GM23338 (cell line): ENCODE measurements around the gene ARAP1. TPM values are rescaled to one million over a fixed set of nuclear protein-coding genes. Genes with fewer than 3 reads are reported as not detected.

Source experiments
- ATAC-seq: fragments of 200-7000 bp; cut with Tn5 transposase; 3 replicates; pipeline ENCODE4 v1.9.1; 2020
- DNase-seq: peaks from one replicate; pipeline ENCODE4 v3.0.0-alpha.2; 2015; ENCODE audit warnings: low spot score
- H2AFZ ChIP-seq: fragments of 200-600 bp; sonication (generic); 2 replicates; pipeline ENCODE4 v1.8.0; 2016; ENCODE audit warnings: antibody characterized with exemption, mild to moderate bottlenecking, moderate library complexity
- H3F3A ChIP-seq: fragments of 200-600 bp; sonication (generic); replicated peaks from 2 replicates; pipeline ENCODE4 v1.8.0; 2017; ENCODE audit warnings: antibody characterized with exemption, mixed run types, low read depth
- H3K27ac ChIP-seq: fragments of 200-600 bp; sonication (generic); 2 replicates; pipeline ENCODE4 v1.6.1; 2016; ENCODE audit warnings: low read depth
- H3K27me3 ChIP-seq: fragments of 200-600 bp; sonication (generic); 2 replicates; pipeline ENCODE4 v1.8.0; 2016; ENCODE audit warnings: mild to moderate bottlenecking, mixed run types, moderate library complexity; ENCODE audit not compliant: insufficient read depth
- H3K36me3 ChIP-seq: fragments of 200-600 bp; sonication (generic); 2 replicates; pipeline ENCODE4 v1.8.0; 2016; ENCODE audit warnings: mild to moderate bottlenecking; ENCODE audit not compliant: insufficient read depth
- H3K4me1 ChIP-seq: fragments of 200-600 bp; sonication (generic); 2 replicates; pipeline ENCODE4 v1.8.0; 2016; ENCODE audit warnings: mild to moderate bottlenecking, moderate library complexity; ENCODE audit not compliant: insufficient read depth
- H3K4me2 ChIP-seq: fragments of 200-600 bp; sonication (generic); 2 replicates; pipeline ENCODE4 v1.7.1; 2017; ENCODE audit warnings: mixed run types
- H3K4me3 ChIP-seq: fragments of 200-600 bp; sonication (generic); 2 replicates; pipeline ENCODE4 v1.6.1; 2016; ENCODE audit warnings: mixed run types
- H3K79me2 ChIP-seq: fragments of 200-600 bp; sonication (generic); replicated peaks from 2 replicates; pipeline ENCODE4 v1.8.0; 2017; ENCODE audit warnings: mild to moderate bottlenecking; ENCODE audit not compliant: insufficient read depth
- H3K9me2 ChIP-seq: fragments of 200-600 bp; sonication (generic); 2 replicates; pipeline ENCODE4 v1.8.0; 2017; ENCODE audit not compliant: insufficient read depth
- H4K20me1 ChIP-seq: fragments of 200-600 bp; sonication (generic); replicated peaks from 2 replicates; pipeline ENCODE4 v1.8.0; 2017; ENCODE audit warnings: mild to moderate bottlenecking; ENCODE audit not compliant: insufficient read depth
- H3K27ac Mint-ChIP-seq: 2 replicates; pipeline ENCODE4 v1.8.0; 2020; ENCODE audit warnings: inconsistent platforms, mild to moderate bottlenecking, moderate library complexity, mixed read lengths
- H3K27me3 Mint-ChIP-seq: 3 replicates; pipeline ENCODE4 v1.8.0; 2022; ENCODE audit warnings: low read depth, mild to moderate bottlenecking, moderate library complexity, mixed read lengths, inconsistent platforms; ENCODE audit not compliant: insufficient read depth, poor library complexity
- H3K36me3 Mint-ChIP-seq: 3 replicates; pipeline ENCODE4 v1.8.0; 2021; ENCODE audit warnings: low read depth, mild to moderate bottlenecking, inconsistent platforms, moderate library complexity, mixed read lengths
- H3K4me1 Mint-ChIP-seq: 3 replicates; pipeline ENCODE4 v1.8.0; 2020; ENCODE audit warnings: mild to moderate bottlenecking, inconsistent platforms, mixed read lengths
- H3K4me3 Mint-ChIP-seq: 3 replicates; pipeline ENCODE4 v1.8.0; 2021; ENCODE audit warnings: moderate library complexity, mild to moderate bottlenecking, inconsistent platforms, mixed read lengths
- H3K9me3 Mint-ChIP-seq: 3 replicates; pipeline ENCODE4 v1.8.0; 2020; ENCODE audit warnings: moderate library complexity, mild to moderate bottlenecking, inconsistent platforms, mixed read lengths
- CTCF ChIP-seq, 2 experiments: fragments of 200-600 bp in 1 of 2; sonication (generic) in 1 of 2; conservative IDR thresholded peaks; 2 replicates each; pipeline versions ENCODE4 v1.5.1 to v1.6.1; 2016 to 2017; ENCODE audit warnings: antibody characterized with exemption in 2 of 2, low read depth in 2 of 2, mild to moderate bottlenecking in 2 of 2, moderate library complexity in 1 of 2
- EZH2phosphoT487 ChIP-seq: fragments of 200-600 bp; sonication (generic); IDR thresholded peaks from one replicate; pipeline ENCODE4 v1.8.1; 2018; ENCODE audit warnings: antibody characterized with exemption; ENCODE audit not compliant: unreplicated experiment
- JUNB ChIP-seq: IDR thresholded peaks from one replicate; pipeline ENCODE4 v1.6.1; 2016; ENCODE audit warnings: antibody characterized with exemption; ENCODE audit not compliant: unreplicated experiment
- POLR2AphosphoS5 ChIP-seq: IDR thresholded peaks from 2 replicates; pipeline ENCODE4 v1.6.1; 2016; ENCODE audit warnings: antibody characterized with exemption, low read depth
- ZNF114 ChIP-seq: fragments of 250-450 bp; sonication (Bioruptor Pico); IDR thresholded peaks from 2 replicates; pipeline ENCODE4 v1.5.0; 2020; ENCODE audit warnings: mild to moderate bottlenecking, moderate library complexity
- polyA plus RNA-seq: library from polyadenylated mRNA; unstranded; fragments of >200 nt; fragmentation: Nextera tagmentation; extraction: Ambion mirVana; gene quantifications from 2 replicates; pipeline ENCODE4 v1.2.1, GENCODE V29; 2016
- total RNA-seq: library from RNA; depleted of rRNA; stranded (reverse); fragments of >200 nt; shearing (Covaris generic); gene quantifications from 2 replicates; pipeline ENCODE4 v1.2.3, GENCODE V29; 2014
- TF ChIP-seq, protein P1 (sequence below): IDR thresholded peaks from one replicate; pipeline ENCODE4 v1.6.1; 2018; ENCODE audit warnings: antibody characterized with exemption; ENCODE audit not compliant: unreplicated experiment
- TF ChIP-seq, protein P2 (sequence below): fragments of 250-450 bp; sonication (Bioruptor Pico); IDR thresholded peaks from 2 replicates; pipeline ENCODE4 v1.5.0; 2020; ENCODE audit warnings: mild to moderate bottlenecking, moderate library complexity

The ARAP1 gene
- total and polyA plus RNA-seq, 2 experiments from 2014 or later: 24.5 to 116 TPM

- Mint-ChIP-seq H3K27me3 (peaks cover 16% of the 10 kb centered on the region), H3K36me3 (no peaks in the 10 kb centered on the region; the same call in 2 of the 3 replicates), H3K9me3 (no peaks in the 10 kb centered on the region), H3K4me3 (no peak overlapping the region), H3K27ac (no peak overlapping the region), H3K4me1 (peaks cover 26% of the 10 kb centered on the region)
- H3K4me2 ChIP-seq: no peak overlapping the region
- peaks cover 10% of the 10 kb centered on the region; the same call in 1 of the 2 replicates for H3K4me1 ChIP-seq
- no peak for ATAC-seq
- no peaks in the 10 kb centered on the region for H3K79me2 ChIP-seq
- H3K9me2 ChIP-seq: no peaks in the 10 kb centered on the region
- no peaks in the 10 kb centered on the region for H3F3A ChIP-seq
- H3K27ac ChIP-seq: no peak overlapping the region
- peaks cover 14% of the 10 kb centered on the region for H3K27me3 ChIP-seq
- no peaks in the 10 kb centered on the region for H4K20me1 ChIP-seq
- TF ChIP-seq POLR2AphosphoS5 (no peak), ZNF114 (CRISPR knock-in tag) (no peak), JUNB (no peak), CTCF (conservative IDR thresholded peaks at IDR 0.05; ENCODE audit: low read depth in 2 of 2) (no peak)
- TF ChIP-seq, protein P1, sequence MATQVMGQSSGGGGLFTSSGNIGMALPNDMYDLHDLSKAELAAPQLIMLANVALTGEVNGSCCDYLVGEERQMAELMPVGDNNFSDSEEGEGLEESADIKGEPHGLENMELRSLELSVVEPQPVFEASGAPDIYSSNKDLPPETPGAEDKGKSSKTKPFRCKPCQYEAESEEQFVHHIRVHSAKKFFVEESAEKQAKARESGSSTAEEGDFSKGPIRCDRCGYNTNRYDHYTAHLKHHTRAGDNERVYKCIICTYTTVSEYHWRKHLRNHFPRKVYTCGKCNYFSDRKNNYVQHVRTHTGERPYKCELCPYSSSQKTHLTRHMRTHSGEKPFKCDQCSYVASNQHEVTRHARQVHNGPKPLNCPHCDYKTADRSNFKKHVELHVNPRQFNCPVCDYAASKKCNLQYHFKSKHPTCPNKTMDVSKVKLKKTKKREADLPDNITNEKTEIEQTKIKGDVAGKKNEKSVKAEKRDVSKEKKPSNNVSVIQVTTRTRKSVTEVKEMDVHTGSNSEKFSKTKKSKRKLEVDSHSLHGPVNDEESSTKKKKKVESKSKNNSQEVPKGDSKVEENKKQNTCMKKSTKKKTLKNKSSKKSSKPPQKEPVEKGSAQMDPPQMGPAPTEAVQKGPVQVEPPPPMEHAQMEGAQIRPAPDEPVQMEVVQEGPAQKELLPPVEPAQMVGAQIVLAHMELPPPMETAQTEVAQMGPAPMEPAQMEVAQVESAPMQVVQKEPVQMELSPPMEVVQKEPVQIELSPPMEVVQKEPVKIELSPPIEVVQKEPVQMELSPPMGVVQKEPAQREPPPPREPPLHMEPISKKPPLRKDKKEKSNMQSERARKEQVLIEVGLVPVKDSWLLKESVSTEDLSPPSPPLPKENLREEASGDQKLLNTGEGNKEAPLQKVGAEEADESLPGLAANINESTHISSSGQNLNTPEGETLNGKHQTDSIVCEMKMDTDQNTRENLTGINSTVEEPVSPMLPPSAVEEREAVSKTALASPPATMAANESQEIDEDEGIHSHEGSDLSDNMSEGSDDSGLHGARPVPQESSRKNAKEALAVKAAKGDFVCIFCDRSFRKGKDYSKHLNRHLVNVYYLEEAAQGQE: no peak
- no peaks in the 10 kb centered on the region for H3K36me3 ChIP-seq
- DNase-seq: no peak
- no peak overlapping the region for H3K4me3 ChIP-seq
- H2AFZ ChIP-seq: no peak overlapping the region
These were observed 26.6 kb upstream of the ARAP1 start for GRCh38 chr11:72778535-72779494.

GRCh38 chr11:72777755-72778278, 25.6 kb upstream of the ARAP1 start:
- Histone ChIP-seq H3K4me3 (no peak overlapping the region), H3K27ac (no peak overlapping the region), H2AFZ (no peak overlapping the region), H3K36me3 (no peaks in the 10 kb centered on the region), H3K27me3 (peaks cover 14% of the 10 kb centered on the region), H3K4me1 (peaks cover 8% of the 10 kb centered on the region; the same call in 1 of the 2 replicates), H3K9me2 (no peaks in the 10 kb centered on the region), H3K79me2 (no peaks in the 10 kb centered on the region), H4K20me1 (no peaks in the 10 kb centered on the region), H3F3A (no peaks in the 10 kb centered on the region), H3K4me2 (no peak overlapping the region)
- Mint-ChIP-seq H3K9me3 (no peaks in the 10 kb centered on the region), H3K27ac (no peak overlapping the region), H3K27me3 (peaks cover 15% of the 10 kb centered on the region), H3K4me3 (no peak overlapping the region), H3K36me3 (no peaks in the 10 kb centered on the region; the same call in 2 of the 3 replicates), H3K4me1 (peaks cover 23% of the 10 kb centered on the region)
- DNase-seq (no peak), ATAC-seq (no peak)
- no peak for TF ChIP-seq EZH2phosphoT487
- TF ChIP-seq, protein P2, sequence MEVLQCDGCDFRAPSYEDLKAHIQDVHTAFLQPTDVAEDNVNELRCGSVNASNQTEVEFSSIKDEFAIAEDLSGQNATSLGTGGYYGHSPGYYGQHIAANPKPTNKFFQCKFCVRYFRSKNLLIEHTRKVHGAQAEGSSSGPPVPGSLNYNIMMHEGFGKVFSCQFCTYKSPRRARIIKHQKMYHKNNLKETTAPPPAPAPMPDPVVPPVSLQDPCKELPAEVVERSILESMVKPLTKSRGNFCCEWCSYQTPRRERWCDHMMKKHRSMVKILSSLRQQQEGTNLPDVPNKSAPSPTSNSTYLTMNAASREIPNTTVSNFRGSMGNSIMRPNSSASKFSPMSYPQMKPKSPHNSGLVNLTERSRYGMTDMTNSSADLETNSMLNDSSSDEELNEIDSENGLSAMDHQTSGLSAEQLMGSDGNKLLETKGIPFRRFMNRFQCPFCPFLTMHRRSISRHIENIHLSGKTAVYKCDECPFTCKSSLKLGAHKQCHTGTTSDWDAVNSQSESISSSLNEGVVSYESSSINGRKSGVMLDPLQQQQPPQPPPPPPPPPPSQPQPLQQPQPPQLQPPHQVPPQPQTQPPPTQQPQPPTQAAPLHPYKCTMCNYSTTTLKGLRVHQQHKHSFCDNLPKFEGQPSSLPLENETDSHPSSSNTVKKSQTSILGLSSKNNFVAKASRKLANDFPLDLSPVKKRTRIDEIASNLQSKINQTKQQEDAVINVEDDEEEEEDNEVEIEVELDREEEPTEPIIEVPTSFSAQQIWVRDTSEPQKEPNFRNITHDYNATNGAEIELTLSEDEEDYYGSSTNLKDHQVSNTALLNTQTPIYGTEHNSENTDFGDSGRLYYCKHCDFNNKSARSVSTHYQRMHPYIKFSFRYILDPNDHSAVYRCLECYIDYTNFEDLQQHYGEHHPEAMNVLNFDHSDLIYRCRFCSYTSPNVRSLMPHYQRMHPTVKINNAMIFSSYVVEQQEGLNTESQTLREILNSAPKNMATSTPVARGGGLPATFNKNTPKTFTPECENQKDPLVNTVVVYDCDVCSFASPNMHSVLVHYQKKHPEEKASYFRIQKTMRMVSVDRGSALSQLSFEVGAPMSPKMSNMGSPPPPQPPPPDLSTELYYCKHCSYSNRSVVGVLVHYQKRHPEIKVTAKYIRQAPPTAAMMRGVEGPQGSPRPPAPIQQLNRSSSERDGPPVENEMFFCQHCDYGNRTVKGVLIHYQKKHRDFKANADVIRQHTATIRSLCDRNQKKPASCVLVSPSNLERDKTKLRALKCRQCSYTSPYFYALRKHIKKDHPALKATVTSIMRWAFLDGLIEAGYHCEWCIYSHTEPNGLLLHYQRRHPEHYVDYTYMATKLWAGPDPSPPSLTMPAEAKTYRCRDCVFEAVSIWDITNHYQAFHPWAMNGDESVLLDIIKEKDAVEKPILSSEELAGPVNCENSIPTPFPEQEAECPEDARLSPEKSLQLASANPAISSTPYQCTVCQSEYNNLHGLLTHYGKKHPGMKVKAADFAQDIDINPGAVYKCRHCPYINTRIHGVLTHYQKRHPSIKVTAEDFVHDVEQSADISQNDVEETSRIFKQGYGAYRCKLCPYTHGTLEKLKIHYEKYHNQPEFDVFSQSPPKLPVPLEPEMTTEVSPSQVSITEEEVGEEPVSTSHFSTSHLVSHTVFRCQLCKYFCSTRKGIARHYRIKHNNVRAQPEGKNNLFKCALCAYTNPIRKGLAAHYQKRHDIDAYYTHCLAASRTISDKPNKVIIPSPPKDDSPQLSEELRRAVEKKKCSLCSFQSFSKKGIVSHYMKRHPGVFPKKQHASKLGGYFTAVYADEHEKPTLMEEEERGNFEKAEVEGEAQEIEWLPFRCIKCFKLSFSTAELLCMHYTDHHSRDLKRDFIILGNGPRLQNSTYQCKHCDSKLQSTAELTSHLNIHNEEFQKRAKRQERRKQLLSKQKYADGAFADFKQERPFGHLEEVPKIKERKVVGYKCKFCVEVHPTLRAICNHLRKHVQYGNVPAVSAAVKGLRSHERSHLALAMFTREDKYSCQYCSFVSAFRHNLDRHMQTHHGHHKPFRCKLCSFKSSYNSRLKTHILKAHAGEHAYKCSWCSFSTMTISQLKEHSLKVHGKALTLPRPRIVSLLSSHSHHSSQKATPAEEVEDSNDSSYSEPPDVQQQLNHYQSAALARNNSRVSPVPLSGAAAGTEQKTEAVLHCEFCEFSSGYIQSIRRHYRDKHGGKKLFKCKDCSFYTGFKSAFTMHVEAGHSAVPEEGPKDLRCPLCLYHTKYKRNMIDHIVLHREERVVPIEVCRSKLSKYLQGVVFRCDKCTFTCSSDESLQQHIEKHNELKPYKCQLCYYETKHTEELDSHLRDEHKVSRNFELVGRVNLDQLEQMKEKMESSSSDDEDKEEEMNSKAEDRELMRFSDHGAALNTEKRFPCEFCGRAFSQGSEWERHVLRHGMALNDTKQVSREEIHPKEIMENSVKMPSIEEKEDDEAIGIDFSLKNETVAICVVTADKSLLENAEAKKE (CRISPR knock-in tag): no peak
